Measurements from ENCODE around the gene HSPA8.
"Not testable (repeated sequence)": the region's sequence is repeated elsewhere in the genome, so short reads cannot be mapped to it uniquely, and the experiment has no call there.

Gene HSPA8

GRCh38 chr11:123059041-123059920 is 2.7 kb downstream of the HSPA8 start:
- not testable (repeated sequence) for H3K27ac ChIP-seq (replicated peaks); H3K27me3 ChIP-seq (ENCODE audit: insufficient read depth, poor library complexity, severe bottlenecking)
- TF ChIP-seq POLR2AphosphoS5 (IDR thresholded peaks at IDR 0.05; ENCODE audit: low read depth): peak; percentile 23; the same call in 1 of the 2 replicates
- peak overlapping the region; percentile 63 for H3K4me3 ChIP-seq (replicated peaks; ENCODE audit: insufficient read depth, low read length)
- peak in 1 of 2 experiments; percentile 51 for DNase-seq (ENCODE audit: low read depth in 1 of 2, low spot score in 1 of 2)

- peak in 1 of 2 experiments; percentile 66 for DNase-seq (ENCODE audit: low read depth in 1 of 2, low spot score in 1 of 2)
- Histone ChIP-seq H3K27ac (replicated peaks) (no peak overlapping the region), H3K27me3 (ENCODE audit: insufficient read depth, poor library complexity, severe bottlenecking) (no peaks in the 10 kb centered on the region), H3K4me3 (replicated peaks; ENCODE audit: insufficient read depth, low read length) (no peak overlapping the region)
- TF ChIP-seq CTCF (IDR thresholded peaks at IDR 0.05; ENCODE audit: insufficient read depth, low read length) (no peak), GABPA (IDR thresholded peaks at IDR 0.05; ENCODE audit: low read depth) (no peak), POLR2AphosphoS5 (IDR thresholded peaks at IDR 0.05; ENCODE audit: low read depth) (no peak), REST (IDR thresholded peaks at IDR 0.05; ENCODE audit: insufficient replicate concordance, low read depth) (no peak), SPI1 (IDR thresholded peaks at IDR 0.05; ENCODE audit: borderline replicate concordance, low read depth) (no peak)
These were observed 4.2 kb downstream of the HSPA8 start for GRCh38 chr11:123057661-123058305.

GRCh38 chr11:123056835-123057491 is 5.0 kb downstream of the HSPA8 start:
- no peak for TF ChIP-seq SPI1 (IDR thresholded peaks at IDR 0.05; ENCODE audit: borderline replicate concordance, low read depth)
- TF ChIP-seq GABPA (IDR thresholded peaks at IDR 0.05; ENCODE audit: low read depth): no peak
- no peak for TF ChIP-seq CTCF (IDR thresholded peaks at IDR 0.05; ENCODE audit: insufficient read depth, low read length)
- TF ChIP-seq POLR2AphosphoS5 (IDR thresholded peaks at IDR 0.05; ENCODE audit: low read depth): no peak; the same call in none of the 2 replicates
- TF ChIP-seq REST (IDR thresholded peaks at IDR 0.05; ENCODE audit: insufficient replicate concordance, low read depth): no peak
- no peak overlapping the region for H3K4me3 ChIP-seq (replicated peaks; ENCODE audit: insufficient read depth, low read length)
- H3K27me3 ChIP-seq (ENCODE audit: insufficient read depth, poor library complexity, severe bottlenecking): no peaks in the 10 kb centered on the region
- no peak overlapping the region for H3K27ac ChIP-seq (replicated peaks)
- DNase-seq (ENCODE audit: low read depth in 1 of 2, low spot score in 1 of 2): peak in 1 of 2 experiments; percentile 47
